Activated naive CD4-positive, alpha-beta T cell treated with anti-CD3 and anti-CD28 coated beads, Interleukin-2, amount 10 ng/mL, durations not matched to agents 7 days and 5 days (primary cell): ENCODE data around the gene TIMM10.
"Not testable (repeated sequence)": the region's sequence is repeated elsewhere in the genome, so short reads cannot be mapped to it uniquely, and the experiment has no call there.

Source experiments
- CTCF ChIA-PET: fragments of 350-600 bp; sonication (Branson Sonifier 250); formaldehyde crosslinking; loops from one replicate; lab custom pipeline; 2021; ENCODE audit warnings: antibody characterized with exemption; lab: Charles Lee
- DNase-seq: peaks from one replicate; pipeline ENCODE4 v3.0.0-alpha.2; 2020
- H3K27ac Mint-ChIP-seq: one replicate; pipeline ENCODE4 v1.8.0; 2021; ENCODE audit warnings: mild to moderate bottlenecking, moderate library complexity, mixed read lengths
- H3K27me3 Mint-ChIP-seq: one replicate; pipeline ENCODE4 v1.8.0; 2021; ENCODE audit warnings: mild to moderate bottlenecking, mixed read lengths
- H3K36me3 Mint-ChIP-seq: one replicate; pipeline ENCODE4 v1.8.0; 2021; ENCODE audit warnings: mixed read lengths
- H3K4me1 Mint-ChIP-seq: one replicate; pipeline ENCODE4 v1.8.0; 2021; ENCODE audit warnings: mixed read lengths
- H3K4me3 Mint-ChIP-seq: one replicate; pipeline ENCODE4 v1.8.0; 2021; ENCODE audit warnings: mild to moderate bottlenecking, moderate library complexity, mixed read lengths
- H3K9me3 Mint-ChIP-seq: one replicate; pipeline ENCODE4 v1.8.0; 2021; ENCODE audit warnings: mixed read lengths

The TIMM10 gene

GRCh38 chr11:57551941-57552340, 21.4 kb upstream of the TIMM10 start:
- Mint-ChIP-seq H3K4me1 (peaks cover 12% of the 10 kb centered on the region), H3K27me3 (no peaks in the 10 kb centered on the region), H3K36me3 (peaks cover 57% of the 10 kb centered on the region), H3K4me3 (no peak overlapping the region), H3K9me3 (no peaks in the 10 kb centered on the region), H3K27ac (no peak overlapping the region)
- DNase-seq: no peak
- CTCF ChIA-PET: interaction anchor here (0.8 to 1.2 kb wide), 3 partner anchors 16 to 249 kb away, joined by 3 to 6 read pairs (median 4); partner anchors contain the start of gene UBE2L6

DNA sequence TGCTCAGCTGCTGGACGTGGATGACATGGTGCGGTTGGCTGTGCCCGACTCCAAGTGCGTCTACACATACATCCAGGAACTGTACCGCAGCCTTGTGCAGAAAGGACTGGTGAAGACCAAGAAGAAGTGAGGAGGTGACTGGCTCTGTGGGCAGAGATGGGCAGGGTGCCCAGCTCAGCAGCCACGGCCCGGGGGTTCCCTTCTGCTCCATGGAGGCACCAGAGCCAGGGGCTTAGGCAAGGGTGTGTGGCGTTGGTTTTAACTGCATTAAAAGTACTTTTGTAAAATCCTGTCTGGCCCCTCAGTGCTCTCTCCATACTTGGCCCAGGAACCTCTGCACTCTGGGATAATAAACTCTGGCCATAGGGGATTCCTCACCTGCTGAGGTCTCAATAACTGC, 19.4 kb upstream of the TIMM10 start:
- no peak for DNase-seq
- no peak overlapping the region for H3K4me3 Mint-ChIP-seq
- peaks cover 8% of the 10 kb centered on the region for H3K4me1 Mint-ChIP-seq
- no peaks in the 10 kb centered on the region for H3K9me3 Mint-ChIP-seq
- H3K27ac Mint-ChIP-seq: no peak overlapping the region
- H3K36me3 Mint-ChIP-seq: peaks cover 46% of the 10 kb centered on the region
- CTCF ChIA-PET: interaction anchor here (0.9 to 1.2 kb wide), 2 partner anchors 23 to 24 kb away, joined by 3 to 4 read pairs; no protein-coding TSS in a partner anchor
- no peaks in the 10 kb centered on the region for H3K27me3 Mint-ChIP-seq

DNA sequence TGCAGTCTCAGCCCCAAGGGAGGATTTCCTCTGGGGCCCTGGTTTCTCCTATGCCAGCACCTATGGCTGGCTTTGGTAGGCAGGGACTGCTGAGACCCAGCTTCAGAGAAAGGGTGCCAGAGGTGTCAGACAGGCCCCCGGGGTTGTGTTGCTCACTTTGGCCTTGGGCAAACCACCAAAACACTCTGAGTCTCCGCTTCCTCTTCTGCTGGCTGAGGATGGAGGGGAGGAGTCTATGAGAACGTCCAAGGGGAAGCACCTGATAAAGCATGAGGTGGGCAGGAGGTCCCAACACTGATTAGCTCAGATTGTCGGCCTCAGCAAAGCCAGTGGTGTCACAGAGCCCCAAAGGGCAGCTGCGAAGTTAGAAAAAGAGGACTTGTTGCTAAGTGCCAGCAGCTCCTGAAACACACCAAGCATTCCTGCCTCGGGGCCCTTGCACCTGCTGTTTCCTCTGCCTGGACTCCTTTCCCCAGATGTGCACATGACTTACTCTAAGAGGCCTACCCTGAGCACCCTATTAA, 17.4 kb upstream of the TIMM10 start:
- CTCF ChIA-PET: interaction anchor here (1.0 to 1.9 kb wide), 4 partner anchors 9 to 93 kb away, joined by 3 to 8 read pairs (median 4); partner anchors contain the start of gene UBE2L6
- Mint-ChIP-seq H3K4me3 (no peak overlapping the region), H3K36me3 (peaks cover 32% of the 10 kb centered on the region), H3K27me3 (no peaks in the 10 kb centered on the region), H3K27ac (no peak overlapping the region), H3K9me3 (no peaks in the 10 kb centered on the region), H3K4me1 (peaks cover 6% of the 10 kb centered on the region)
- DNase-seq: no peak

GRCh38 chr11:57546869-57547475, 16.4 kb upstream of the TIMM10 start:
- CTCF ChIA-PET: interaction anchor here (0.8 to 1.9 kb wide), 5 partner anchors 10 to 254 kb away, joined by 3 to 8 read pairs (median 4); partner anchors contain the start of gene UBE2L6
- H3K36me3 Mint-ChIP-seq: peaks cover 27% of the 10 kb centered on the region
- no peaks in the 10 kb centered on the region for H3K9me3 Mint-ChIP-seq
- H3K27ac Mint-ChIP-seq: no peak overlapping the region
- H3K27me3 Mint-ChIP-seq: no peaks in the 10 kb centered on the region
- no peak overlapping the region for H3K4me3 Mint-ChIP-seq
- DNase-seq: no peak
- H3K4me1 Mint-ChIP-seq: peaks cover 6% of the 10 kb centered on the region

GRCh38 chr11:57546451-57546850, 15.9 kb upstream of the TIMM10 start:
- Mint-ChIP-seq H3K27me3 (no peaks in the 10 kb centered on the region), H3K4me1 (peaks cover 6% of the 10 kb centered on the region), H3K27ac (no peak overlapping the region), H3K9me3 (no peaks in the 10 kb centered on the region), H3K36me3 (peaks cover 22% of the 10 kb centered on the region), H3K4me3 (no peak overlapping the region)
- no peak for DNase-seq
- CTCF ChIA-PET: interaction anchor here (0.8 to 1.9 kb wide), 2 partner anchors 53 to 255 kb away, joined by 4 to 8 read pairs; no protein-coding TSS in a partner anchor

DNA sequence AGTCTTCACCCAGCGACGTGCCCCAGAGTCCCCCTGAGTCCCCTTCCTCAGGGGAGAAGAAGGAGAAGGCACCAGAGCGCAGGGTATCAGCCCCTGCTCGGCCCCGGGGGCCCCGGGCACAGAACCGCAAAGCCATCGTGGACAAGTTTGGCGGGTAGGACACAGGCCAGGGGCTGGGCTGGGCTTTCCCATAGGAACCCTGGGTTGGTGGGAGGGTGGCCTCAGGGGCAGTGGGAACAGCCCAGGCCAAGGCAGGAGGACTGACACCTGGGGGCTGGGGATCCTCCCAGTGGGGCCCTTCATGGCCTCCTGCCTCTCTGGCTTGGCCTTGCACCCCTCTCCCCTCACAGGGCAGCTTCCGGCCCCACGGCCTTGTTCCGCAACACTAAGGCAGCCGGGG, 15.3 kb upstream of the TIMM10 start:
- no peaks in the 10 kb centered on the region for H3K27me3 Mint-ChIP-seq
- no peak overlapping the region for H3K4me3 Mint-ChIP-seq
- H3K27ac Mint-ChIP-seq: no peak overlapping the region
- DNase-seq: no peak
- no peaks in the 10 kb centered on the region for H3K9me3 Mint-ChIP-seq
- CTCF ChIA-PET: no interaction called here
- peaks cover 6% of the 10 kb centered on the region for H3K4me1 Mint-ChIP-seq
- H3K36me3 Mint-ChIP-seq: peaks cover 23% of the 10 kb centered on the region

DNA sequence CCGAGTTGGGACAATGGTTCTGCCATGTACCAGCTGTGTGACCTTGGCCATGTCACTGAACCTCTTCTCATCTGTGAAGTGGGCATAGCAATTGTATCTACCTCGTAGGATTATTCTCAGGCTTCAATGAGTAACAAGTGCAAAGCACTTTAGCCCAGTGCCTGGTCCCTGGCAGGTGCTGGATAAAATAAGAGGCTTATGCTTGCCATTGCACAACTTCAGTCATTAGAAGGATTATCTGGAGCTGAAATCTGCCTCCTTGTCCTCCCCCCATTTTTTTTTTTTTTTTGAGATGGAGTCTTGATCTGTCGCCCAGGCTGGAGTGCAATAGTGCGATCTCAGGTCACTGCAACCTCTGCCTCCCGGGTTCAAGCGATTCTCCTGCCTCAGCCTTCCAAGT, 14.0 kb upstream of the TIMM10 start:
- H3K36me3 Mint-ChIP-seq: peaks cover 15% of the 10 kb centered on the region
- CTCF ChIA-PET: interaction anchor here (1.5 kb wide), 1 partner anchor 100 kb away, joined by 7 read pairs; no protein-coding TSS in a partner anchor
- H3K4me3 Mint-ChIP-seq: no peak overlapping the region
- no peak overlapping the region for H3K27ac Mint-ChIP-seq
- H3K4me1 Mint-ChIP-seq: peaks cover 6% of the 10 kb centered on the region
- DNase-seq: no peak
- no peaks in the 10 kb centered on the region for H3K9me3 Mint-ChIP-seq
- no peaks in the 10 kb centered on the region for H3K27me3 Mint-ChIP-seq

GRCh38 chr11:57543593-57543992, 13.0 kb upstream of the TIMM10 start:
- no peaks in the 10 kb centered on the region for H3K9me3 Mint-ChIP-seq
- peaks cover 5% of the 10 kb centered on the region for H3K4me1 Mint-ChIP-seq
- no peaks in the 10 kb centered on the region for H3K27me3 Mint-ChIP-seq
- no peak overlapping the region for H3K4me3 Mint-ChIP-seq
- CTCF ChIA-PET: interaction anchor here (1.0 to 1.5 kb wide), 2 partner anchors 16 to 101 kb away, joined by 3 to 7 read pairs; no protein-coding TSS in a partner anchor
- H3K36me3 Mint-ChIP-seq: peaks cover 10% of the 10 kb centered on the region
- no peak for DNase-seq
- no peak overlapping the region for H3K27ac Mint-ChIP-seq

DNA sequence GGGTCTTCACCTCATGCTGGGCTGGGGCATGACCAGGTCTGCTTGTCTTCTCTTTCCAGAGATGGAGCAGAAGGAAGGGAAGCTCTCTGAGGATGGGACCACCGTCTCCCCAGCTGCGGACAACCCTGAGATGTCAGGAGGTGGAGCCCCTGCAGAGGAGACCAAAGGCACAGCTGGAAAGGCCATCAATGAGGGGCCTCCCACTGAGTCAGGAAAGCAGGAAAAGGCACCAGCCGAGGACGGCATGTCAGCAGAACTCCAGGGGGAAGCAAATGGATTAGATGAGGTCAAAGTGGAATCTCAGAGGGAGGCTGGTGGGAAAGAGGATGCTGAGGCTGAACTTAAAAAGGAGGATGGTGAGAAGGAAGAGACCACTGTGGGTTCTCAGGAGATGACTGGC, 12.0 kb upstream of the TIMM10 start:
- Mint-ChIP-seq H3K4me1 (no peaks in the 10 kb centered on the region), H3K27ac (peak overlapping the region; percentile 29), H3K9me3 (no peaks in the 10 kb centered on the region), H3K4me3 (no peak overlapping the region), H3K27me3 (no peaks in the 10 kb centered on the region), H3K36me3 (peaks cover 13% of the 10 kb centered on the region)
- no peak for DNase-seq
- CTCF ChIA-PET: no interaction called here

DNA sequence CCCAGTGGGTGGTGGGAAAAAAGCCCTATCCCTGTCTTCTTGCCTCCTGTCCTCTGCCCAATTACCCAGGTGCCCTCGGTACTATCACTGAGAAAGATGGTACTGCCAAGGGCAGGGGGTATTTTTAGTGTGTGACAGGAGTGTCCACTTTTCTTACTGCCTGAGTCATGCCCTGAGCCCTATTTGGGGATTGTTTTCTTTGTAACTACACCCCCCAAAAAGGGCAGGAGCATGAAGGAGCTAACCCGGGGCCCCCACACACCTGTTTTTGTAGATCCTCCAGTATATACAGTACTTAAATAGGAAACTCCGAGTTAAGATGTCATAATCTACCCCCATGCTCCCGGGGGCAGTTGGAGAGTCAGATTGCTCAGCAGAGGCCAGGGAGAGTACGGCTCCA, 10.6 kb upstream of the TIMM10 start:
- Mint-ChIP-seq H3K4me3 (no peak overlapping the region), H3K4me1 (peaks cover under 1% of the 10 kb centered on the region), H3K27ac (no peak overlapping the region), H3K36me3 (peaks cover 14% of the 10 kb centered on the region), H3K9me3 (no peaks in the 10 kb centered on the region), H3K27me3 (no peaks in the 10 kb centered on the region)
- DNase-seq: no peak
- CTCF ChIA-PET: no interaction called here

DNA sequence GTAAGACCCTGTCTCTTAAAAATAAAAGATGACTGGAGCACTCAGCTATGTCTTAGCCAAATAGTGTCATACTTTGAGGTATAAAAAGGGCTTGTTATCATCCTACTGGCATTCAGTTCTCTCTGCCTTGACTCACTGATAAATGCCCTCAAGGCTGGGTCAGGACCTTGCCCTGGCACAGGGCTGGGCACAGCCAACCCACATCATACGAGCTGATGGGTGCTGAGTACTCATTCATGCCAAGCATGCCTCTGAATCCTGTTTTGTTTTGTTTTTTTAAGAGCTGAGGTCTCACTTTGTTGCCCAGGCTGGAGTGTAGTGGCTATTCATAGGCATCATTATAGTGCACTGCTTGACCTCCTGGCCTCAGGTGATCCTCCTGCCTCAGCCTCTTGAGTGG, 8.8 kb upstream of the TIMM10 start:
- Mint-ChIP-seq H3K4me1 (peaks cover 2% of the 10 kb centered on the region), H3K27ac (no peak overlapping the region), H3K27me3 (no peaks in the 10 kb centered on the region), H3K4me3 (no peak overlapping the region), H3K9me3 (no peaks in the 10 kb centered on the region), H3K36me3 (peaks cover 14% of the 10 kb centered on the region)
- no peak for DNase-seq
- CTCF ChIA-PET: interaction anchor here (1.2 kb wide), 1 partner anchor 14 kb away, joined by 3 read pairs; no protein-coding TSS in a partner anchor

DNA sequence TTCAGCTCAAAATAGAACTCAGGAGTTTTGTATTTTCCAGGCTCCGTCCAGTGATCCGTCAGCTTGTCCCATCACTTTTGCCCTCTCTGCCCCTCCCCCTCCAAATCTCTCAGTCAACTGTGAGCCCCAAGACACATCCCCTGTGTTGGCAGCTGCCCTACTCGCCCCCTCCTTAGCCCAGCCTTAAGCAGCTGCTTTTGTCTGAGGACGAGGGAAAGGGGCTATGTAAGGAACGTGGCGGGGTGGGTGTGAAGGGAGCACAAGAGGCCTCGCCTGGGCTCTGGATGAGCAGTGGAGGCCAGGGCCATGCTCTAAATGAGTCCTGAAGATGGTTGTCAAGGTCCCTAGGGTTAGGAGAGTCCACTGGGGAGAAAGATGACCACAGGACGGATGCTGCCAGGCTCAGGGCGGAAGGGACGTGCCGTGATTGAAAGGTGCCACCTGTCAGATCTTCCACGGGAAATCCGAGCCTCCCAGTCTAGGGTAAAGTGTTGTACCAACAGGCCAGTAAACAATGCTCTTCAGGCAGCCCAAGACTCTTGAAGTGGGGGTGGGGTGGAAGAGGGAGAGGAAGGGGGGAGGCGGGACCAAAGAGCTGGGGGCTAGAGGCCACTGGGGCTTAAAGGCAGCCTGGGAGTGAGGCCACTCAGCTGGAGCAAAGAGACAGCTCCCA, 6.5 kb upstream of the TIMM10 start, which contains the start of gene SMTNL1:
Gene SMTNL1 (plus strand): TSS at position 649 of the 673 bp plus-strand sequence. CDS start 5,048 bp downstream, outside the sequence.
- Mint-ChIP-seq H3K9me3 (no peaks in the 10 kb centered on the region), H3K36me3 (peaks cover 8% of the 10 kb centered on the region), H3K27me3 (no peaks in the 10 kb centered on the region), H3K27ac (no peak within 1 kb of the TSS), H3K4me3 (no peak within 1 kb of the TSS), H3K4me1 (peaks cover 4% of the 10 kb centered on the region)
- DNase-seq: no peak
- CTCF ChIA-PET: interaction anchor here (1.3 kb wide), 1 partner anchor 60 kb away, joined by 3 read pairs; no protein-coding TSS in a partner anchor

DNA sequence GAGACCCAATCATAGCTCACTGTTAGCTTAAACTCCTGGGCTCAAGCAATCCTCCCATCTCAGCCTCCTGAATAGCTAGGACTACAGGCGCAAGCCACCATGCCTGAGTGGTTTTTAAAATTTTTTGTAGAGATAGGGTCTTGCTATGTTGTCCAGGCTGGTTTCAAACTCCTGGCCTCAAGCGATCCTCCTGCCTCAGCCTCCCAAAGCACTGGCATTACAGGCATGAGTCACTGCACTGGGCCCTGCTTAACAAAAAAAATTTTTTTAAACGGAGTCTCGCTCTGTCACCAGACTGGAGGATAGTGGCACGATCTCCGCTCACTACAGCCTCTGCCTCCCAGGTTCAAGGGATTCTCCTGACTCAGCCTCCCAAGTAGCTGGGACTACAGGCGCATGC, 3.9 kb upstream of the TIMM10 start:
- not testable (repeated sequence) for H3K9me3 Mint-ChIP-seq, H3K4me3 Mint-ChIP-seq, H3K27me3 Mint-ChIP-seq, H3K36me3 Mint-ChIP-seq, DNase-seq, H3K27ac Mint-ChIP-seq
- CTCF ChIA-PET: interaction anchor here (1.5 to 1.7 kb wide), 3 partner anchors 33 to 110 kb away, joined by 5 to 7 read pairs (median 6); partner anchors contain the start of gene UBE2L6
- peaks cover 23% of the 10 kb centered on the region for H3K4me1 Mint-ChIP-seq

DNA sequence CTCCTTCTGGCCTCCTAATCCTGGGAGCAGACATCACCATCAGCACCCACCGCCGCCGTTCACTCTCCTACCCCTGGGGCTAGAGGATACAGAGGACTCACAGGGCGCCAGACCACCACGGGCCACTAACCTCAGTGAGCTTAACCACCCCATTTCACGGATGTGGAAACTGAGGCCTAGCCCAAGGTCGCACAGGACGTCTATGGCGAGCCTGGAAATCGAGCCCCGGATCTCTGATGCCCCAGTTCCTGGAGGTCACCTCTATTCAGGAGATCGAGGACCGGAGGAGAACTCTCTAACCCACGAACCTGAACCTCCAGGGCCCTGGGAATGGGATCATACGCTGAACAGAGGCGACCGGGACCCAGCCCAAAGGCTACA, 349 bp downstream of the TIMM10 start:
- Mint-ChIP-seq H3K4me3 (peak overlapping the region; percentile 84), H3K27me3 (no peaks in the 10 kb centered on the region)
- DNase-seq: peak; percentile 32

More for the DNA sequence above, 349 bp downstream of the TIMM10 start:
- Mint-ChIP-seq H3K36me3 (peaks cover 14% of the 10 kb centered on the region), H3K27ac (peak overlapping the region; percentile 93), H3K4me1 (peaks cover 44% of the 10 kb centered on the region), H3K9me3 (no peaks in the 10 kb centered on the region)
- CTCF ChIA-PET: interaction anchor here (1.1 to 7.6 kb wide), 7 partner anchors 13 to 271 kb away, joined by 3 to 306 read pairs (median 4); partner anchors contain the start of genes RTN4RL2 and UBE2L6
